HepG2 (cell line): Measurements from ENCODE around the gene MIF4GD. TPM values are rescaled to one million over a fixed set of nuclear protein-coding genes. Genes with fewer than 3 reads are reported as not detected.

Source experiments
- ARID4A ChIP-seq: sonication (generic); formaldehyde crosslinking; IDR thresholded peaks from 2 replicates; pipeline ENCODE4 v1.5.0; 2020; ENCODE audit warnings: mild to moderate bottlenecking, missing genetic modification reagents, borderline replicate concordance
- CEBPG ChIP-seq: IDR thresholded peaks from 2 replicates; pipeline ENCODE4 v1.6.1; 2016
- GPN1 ChIP-seq: sonication (generic); formaldehyde crosslinking; IDR thresholded peaks from 2 replicates; pipeline ENCODE4 v1.5.1; 2020; ENCODE audit warnings: missing genetic modification reagents, borderline replicate concordance
- HOXA5 ChIP-seq: sonication (generic); formaldehyde crosslinking; IDR thresholded peaks from 2 replicates; pipeline ENCODE4 v1.4.0; 2020; ENCODE audit warnings: missing genetic modification reagents
- IKZF1 ChIP-seq: fragments of 450-650 bp; IDR thresholded peaks from 2 replicates; pipeline ENCODE4 v1.7.1; 2016
- MATR3 ChIP-seq: sonication (generic); formaldehyde crosslinking; IDR thresholded peaks from 2 replicates; pipeline ENCODE4 v1.4.0; 2020; ENCODE audit warnings: missing genetic modification reagents
- MTA3 ChIP-seq: sonication (generic); formaldehyde crosslinking; IDR thresholded peaks from 2 replicates; pipeline ENCODE4 v1.4.0; 2020; ENCODE audit warnings: missing genetic modification reagents
- NFIB ChIP-seq: sonication (generic); formaldehyde crosslinking; IDR thresholded peaks from 2 replicates; pipeline ENCODE4 v1.9.0; 2021; ENCODE audit warnings: missing genetic modification reagents, mild to moderate bottlenecking, borderline replicate concordance
- TOE1 ChIP-seq: sonication (generic); formaldehyde crosslinking; IDR thresholded peaks from 2 replicates; pipeline ENCODE4 v1.4.0; 2020; ENCODE audit warnings: mild to moderate bottlenecking, missing genetic modification reagents
- TRIM24 ChIP-seq: sonication (generic); formaldehyde crosslinking; IDR thresholded peaks from 2 replicates; pipeline ENCODE4 v1.8.0; 2022; ENCODE audit warnings: mild to moderate bottlenecking, missing genetic modification reagents
- ZNF354B ChIP-seq: sonication (generic); formaldehyde crosslinking; IDR thresholded peaks from 2 replicates; pipeline ENCODE4 v1.8.0; 2022; ENCODE audit warnings: mild to moderate bottlenecking, missing genetic modification reagents
- ZNF546 ChIP-seq: sonication (generic); formaldehyde crosslinking; conservative IDR thresholded peaks from 2 replicates; pipeline ENCODE4 v1.8.1; 2023; ENCODE audit warnings: mild to moderate bottlenecking, missing genetic modification reagents
- ZNF674 ChIP-seq: sonication (generic); formaldehyde crosslinking; IDR thresholded peaks from 2 replicates; pipeline ENCODE4 v1.5.0; 2020; ENCODE audit warnings: low read depth, mild to moderate bottlenecking, missing genetic modification reagents
- ZNF761 ChIP-seq: sonication (generic); formaldehyde crosslinking; conservative IDR thresholded peaks from 2 replicates; pipeline ENCODE4 v1.4.0; 2020; ENCODE audit warnings: mild to moderate bottlenecking, missing genetic modification reagents
- polyA plus RNA-seq, 8 experiments: library from polyadenylated mRNA; depleted of rRNA in 3 of 8; stranded (reverse) in 7 of 8; unstranded in 1 of 8; fragments of >200 nt; fragmentation: Illumina TruSeq in 4 of 8; extraction: Trizol in 4 of 8; gene quantifications; 2 replicates each; pipeline versions ENCODE4 v1.2.1 to v1.2.3, GENCODE V29; 2011 to 2016; ENCODE audit warnings: low read depth in 4 of 8, missing spikeins in 1 of 8, mixed read lengths in 1 of 8; ENCODE audit not compliant: insufficient read depth in 1 of 8
- total RNA-seq, 5 experiments: library from RNA; depleted of rRNA; stranded (reverse); fragments of >200 nt; fragmentation: Illumina TruSeq; extraction: Trizol; gene quantifications; 2 replicates each; pipeline ENCODE4 v1.2.3, GENCODE V29; 2016; ENCODE audit warnings: low read depth in 1 of 5
- TF ChIP-seq, protein P1 (sequence below), 2 experiments: sonication (generic) in 1 of 2; formaldehyde crosslinking in 1 of 2; IDR thresholded peaks; 2 replicates each; pipeline versions ENCODE4 v1.4.0 to v1.6.1; 2018 to 2020; ENCODE audit warnings: missing genetic modification reagents in 2 of 2, borderline replicate concordance in 1 of 2, low read depth in 1 of 2, mild to moderate bottlenecking in 1 of 2, missing biosample characterization in 1 of 2
- TF ChIP-seq, protein P2 (sequence below): sonication (generic); formaldehyde crosslinking; conservative IDR thresholded peaks from 2 replicates; pipeline ENCODE4 v1.8.0; 2022; ENCODE audit warnings: low read depth, missing genetic modification reagents
- TF ChIP-seq, protein P3 (sequence below): sonication (generic); formaldehyde crosslinking; IDR thresholded peaks from 2 replicates; pipeline ENCODE4 v1.5.0; 2020; ENCODE audit warnings: mild to moderate bottlenecking, missing genetic modification reagents
- TF ChIP-seq, protein P4 (sequence below): sonication (generic); formaldehyde crosslinking; IDR thresholded peaks from 2 replicates; pipeline ENCODE4 v1.4.0; 2020; ENCODE audit warnings: mild to moderate bottlenecking, missing genetic modification reagents

Gene MIF4GD
- total and polyA plus RNA-seq, 2 of the 13 experiments (the other 11 are each of a cell fraction or from before 2014, with no cell fraction given) = 14.0 to 28.0 TPM

GRCh38 chr17:75289115-75289831 lies 18.2 kb upstream of the MIF4GD start, which contains the start of gene SLC25A19 (continued):
- peak; percentile 64; the same call in 1 of the 2 replicates for TF ChIP-seq CEBPG (CRISPR knock-in tag)
- TF ChIP-seq, protein P1, sequence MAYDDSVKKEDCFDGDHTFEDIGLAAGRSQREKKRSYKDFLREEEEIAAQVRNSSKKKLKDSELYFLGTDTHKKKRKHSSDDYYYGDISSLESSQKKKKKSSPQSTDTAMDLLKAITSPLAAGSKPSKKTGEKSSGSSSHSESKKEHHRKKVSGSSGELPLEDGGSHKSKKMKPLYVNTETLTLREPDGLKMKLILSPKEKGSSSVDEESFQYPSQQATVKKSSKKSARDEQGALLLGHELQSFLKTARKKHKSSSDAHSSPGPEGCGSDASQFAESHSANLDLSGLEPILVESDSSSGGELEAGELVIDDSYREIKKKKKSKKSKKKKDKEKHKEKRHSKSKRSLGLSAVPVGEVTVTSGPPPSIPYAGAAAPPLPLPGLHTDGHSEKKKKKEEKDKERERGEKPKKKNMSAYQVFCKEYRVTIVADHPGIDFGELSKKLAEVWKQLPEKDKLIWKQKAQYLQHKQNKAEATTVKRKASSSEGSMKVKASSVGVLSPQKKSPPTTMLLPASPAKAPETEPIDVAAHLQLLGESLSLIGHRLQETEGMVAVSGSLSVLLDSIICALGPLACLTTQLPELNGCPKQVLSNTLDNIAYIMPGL (CRISPR knock-in tag; IDR thresholded peaks at IDR 0.05; ENCODE audit: borderline replicate concordance in 1 of 2, low read depth in 1 of 2) = peak; percentile 90 to 91
- peak; percentile 99 for TF ChIP-seq ARID4A (CRISPR knock-in tag)
- TF ChIP-seq, protein P2, sequence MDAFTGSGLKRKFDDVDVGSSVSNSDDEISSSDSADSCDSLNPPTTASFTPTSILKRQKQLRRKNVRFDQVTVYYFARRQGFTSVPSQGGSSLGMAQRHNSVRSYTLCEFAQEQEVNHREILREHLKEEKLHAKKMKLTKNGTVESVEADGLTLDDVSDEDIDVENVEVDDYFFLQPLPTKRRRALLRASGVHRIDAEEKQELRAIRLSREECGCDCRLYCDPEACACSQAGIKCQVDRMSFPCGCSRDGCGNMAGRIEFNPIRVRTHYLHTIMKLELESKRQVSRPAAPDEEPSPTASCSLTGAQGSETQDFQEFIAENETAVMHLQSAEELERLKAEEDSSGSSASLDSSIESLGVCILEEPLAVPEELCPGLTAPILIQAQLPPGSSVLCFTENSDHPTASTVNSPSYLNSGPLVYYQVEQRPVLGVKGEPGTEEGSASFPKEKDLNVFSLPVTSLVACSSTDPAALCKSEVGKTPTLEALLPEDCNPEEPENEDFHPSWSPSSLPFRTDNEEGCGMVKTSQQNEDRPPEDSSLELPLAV (CRISPR knock-in tag) = no peak
- no peak for TF ChIP-seq MTA3
- TF ChIP-seq, protein P3, sequence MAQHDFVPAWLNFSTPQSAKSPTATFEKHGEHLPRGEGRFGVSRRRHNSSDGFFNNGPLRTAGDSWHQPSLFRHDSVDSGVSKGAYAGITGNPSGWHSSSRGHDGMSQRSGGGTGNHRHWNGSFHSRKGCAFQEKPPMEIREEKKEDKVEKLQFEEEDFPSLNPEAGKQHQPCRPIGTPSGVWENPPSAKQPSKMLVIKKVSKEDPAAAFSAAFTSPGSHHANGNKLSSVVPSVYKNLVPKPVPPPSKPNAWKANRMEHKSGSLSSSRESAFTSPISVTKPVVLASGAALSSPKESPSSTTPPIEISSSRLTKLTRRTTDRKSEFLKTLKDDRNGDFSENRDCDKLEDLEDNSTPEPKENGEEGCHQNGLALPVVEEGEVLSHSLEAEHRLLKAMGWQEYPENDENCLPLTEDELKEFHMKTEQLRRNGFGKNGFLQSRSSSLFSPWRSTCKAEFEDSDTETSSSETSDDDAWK = no peak
- no peak; the same call in 1 of the 2 replicates for TF ChIP-seq ZNF546 (CRISPR knock-in tag)
- TF ChIP-seq TOE1 (CRISPR knock-in tag) = no peak
- no peak for TF ChIP-seq TRIM24 (CRISPR knock-in tag)
- peak; percentile 89; the same call in 1 of the 2 replicates for TF ChIP-seq HOXA5
- TF ChIP-seq ZNF761 (CRISPR knock-in tag) = peak; percentile 87
- no peak for TF ChIP-seq NFIB (CRISPR knock-in tag)
- no peak for TF ChIP-seq GPN1 (CRISPR knock-in tag)
- TF ChIP-seq, protein P4, sequence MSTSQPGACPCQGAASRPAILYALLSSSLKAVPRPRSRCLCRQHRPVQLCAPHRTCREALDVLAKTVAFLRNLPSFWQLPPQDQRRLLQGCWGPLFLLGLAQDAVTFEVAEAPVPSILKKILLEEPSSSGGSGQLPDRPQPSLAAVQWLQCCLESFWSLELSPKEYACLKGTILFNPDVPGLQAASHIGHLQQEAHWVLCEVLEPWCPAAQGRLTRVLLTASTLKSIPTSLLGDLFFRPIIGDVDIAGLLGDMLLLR (CRISPR knock-in tag) = peak; percentile 86; the same call in 1 of the 2 replicates
- TF ChIP-seq IKZF1 = no peak
- peak; percentile 65; the same call in 1 of the 2 replicates for TF ChIP-seq MATR3
- no peak for TF ChIP-seq ZNF674 (CRISPR knock-in tag)
- TF ChIP-seq ZNF354B (CRISPR knock-in tag) = 0 out of 2 replicates have a peak, but pooled peaks have one; percentile 56
